Memory B cell (primary cell): ENCODE measurements around the gene PMPCB.

Source experiments
- ATAC-seq: fragments of 150-1000 bp; cut with Tn5 transposase; 2 replicates; pipeline ENCODE4 v1.10.0; 2021; ENCODE audit warnings: low read depth, mild to moderate bottlenecking, moderate library complexity
- DNase-seq, 2 donors: peaks; one replicate each; pipeline ENCODE4 v3.0.0; 2022; ENCODE audit warnings: low spot score in 2 of 2
- H3K27ac Mint-ChIP-seq: one replicate; pipeline ENCODE4 v1.8.0; 2022; ENCODE audit warnings: mild to moderate bottlenecking, moderate library complexity, mixed read lengths
- H3K27me3 Mint-ChIP-seq: one replicate; pipeline ENCODE4 v1.8.0; 2022; ENCODE audit warnings: mixed read lengths
- H3K36me3 Mint-ChIP-seq: one replicate; pipeline ENCODE4 v1.8.0; 2022; ENCODE audit warnings: mild to moderate bottlenecking, mixed read lengths
- H3K4me1 Mint-ChIP-seq: one replicate; pipeline ENCODE4 v1.8.0; 2022; ENCODE audit warnings: mixed read lengths
- H3K4me3 Mint-ChIP-seq: one replicate; pipeline ENCODE4 v1.8.0; 2022; ENCODE audit warnings: mild to moderate bottlenecking, moderate library complexity, mixed read lengths
- H3K9me3 Mint-ChIP-seq: one replicate; pipeline ENCODE4 v1.8.0; 2022; ENCODE audit warnings: mixed read lengths

PMPCB gene

GRCh38 chr7:103346396-103346795 is 49.2 kb downstream of the PMPCB start:
- H3K27ac Mint-ChIP-seq = no peak overlapping the region
- H3K27me3 Mint-ChIP-seq = no peaks in the 10 kb centered on the region
- peaks cover 8% of the 10 kb centered on the region for H3K36me3 Mint-ChIP-seq
- no peaks in the 10 kb centered on the region for H3K9me3 Mint-ChIP-seq
- ATAC-seq (no peak), DNase-seq (no peak)
- H3K4me1 Mint-ChIP-seq = peaks cover 23% of the 10 kb centered on the region
- H3K4me3 Mint-ChIP-seq = no peak overlapping the region

- DNase-seq (peak; percentile 81), ATAC-seq (peak; percentile 70)
- H3K36me3 Mint-ChIP-seq = peaks cover 9% of the 10 kb centered on the region
- H3K9me3 Mint-ChIP-seq = no peaks in the 10 kb centered on the region
- H3K27me3 Mint-ChIP-seq = no peaks in the 10 kb centered on the region
- peak within 1 kb of the TSS; percentile 93 for H3K4me3 Mint-ChIP-seq
- peak within 1 kb of the TSS; percentile 91 for H3K27ac Mint-ChIP-seq
- H3K4me1 Mint-ChIP-seq = peaks cover 28% of the 10 kb centered on the region
Measured at GRCh38 chr7:103347507-103348267, 50.5 kb downstream of the PMPCB start, which contains the start of gene PSMC2. Gene PSMC2 (plus strand): TSS chr7:103347643. CDS start chr7:103347712, 69 bp downstream.

- H3K4me1 Mint-ChIP-seq = peaks cover 30% of the 10 kb centered on the region
- no peaks in the 10 kb centered on the region for H3K9me3 Mint-ChIP-seq
- H3K27ac Mint-ChIP-seq = peak overlapping the region; percentile 91
- peaks cover 9% of the 10 kb centered on the region for H3K36me3 Mint-ChIP-seq
- no peak for ATAC-seq
- peak overlapping the region; percentile 93 for H3K4me3 Mint-ChIP-seq
- H3K27me3 Mint-ChIP-seq = no peaks in the 10 kb centered on the region
- no peak for DNase-seq
Measured at GRCh38 chr7:103348452-103348851, 51.2 kb downstream of the PMPCB start.

- ATAC-seq (no peak), DNase-seq (no peak)
- peak overlapping the region; percentile 91 for H3K27ac Mint-ChIP-seq
- no peaks in the 10 kb centered on the region for H3K27me3 Mint-ChIP-seq
- H3K36me3 Mint-ChIP-seq = peaks cover 9% of the 10 kb centered on the region
- peaks cover 28% of the 10 kb centered on the region for H3K4me1 Mint-ChIP-seq
- H3K9me3 Mint-ChIP-seq = no peaks in the 10 kb centered on the region
- peak overlapping the region; percentile 40 for H3K4me3 Mint-ChIP-seq
Measured at GRCh38 chr7:103348959-103349358, 51.7 kb downstream of the PMPCB start.

- peak overlapping the region; percentile 28 for H3K27ac Mint-ChIP-seq
- peaks cover 9% of the 10 kb centered on the region for H3K36me3 Mint-ChIP-seq
- no peak for ATAC-seq
- H3K9me3 Mint-ChIP-seq = no peaks in the 10 kb centered on the region
- no peak for DNase-seq
- peak overlapping the region; percentile 75 for H3K4me3 Mint-ChIP-seq
- no peaks in the 10 kb centered on the region for H3K27me3 Mint-ChIP-seq
- H3K4me1 Mint-ChIP-seq = peaks cover 25% of the 10 kb centered on the region
Measured at GRCh38 chr7:103349805-103350204, 52.6 kb downstream of the PMPCB start.
